ENCODE measurements around the gene NOCT.
A peak's percentile ranks its signal among the peaks of the same experiment; 100 is the strongest.
"Not testable (repeated sequence)": the region's sequence is repeated elsewhere in the genome, so short reads cannot be mapped to it uniquely, and the experiment has no call there.

The NOCT gene

GRCh38 chr4:139011225-139011950, 4.2 kb upstream of the NOCT start:
- no peak for DNase-seq

DNA sequence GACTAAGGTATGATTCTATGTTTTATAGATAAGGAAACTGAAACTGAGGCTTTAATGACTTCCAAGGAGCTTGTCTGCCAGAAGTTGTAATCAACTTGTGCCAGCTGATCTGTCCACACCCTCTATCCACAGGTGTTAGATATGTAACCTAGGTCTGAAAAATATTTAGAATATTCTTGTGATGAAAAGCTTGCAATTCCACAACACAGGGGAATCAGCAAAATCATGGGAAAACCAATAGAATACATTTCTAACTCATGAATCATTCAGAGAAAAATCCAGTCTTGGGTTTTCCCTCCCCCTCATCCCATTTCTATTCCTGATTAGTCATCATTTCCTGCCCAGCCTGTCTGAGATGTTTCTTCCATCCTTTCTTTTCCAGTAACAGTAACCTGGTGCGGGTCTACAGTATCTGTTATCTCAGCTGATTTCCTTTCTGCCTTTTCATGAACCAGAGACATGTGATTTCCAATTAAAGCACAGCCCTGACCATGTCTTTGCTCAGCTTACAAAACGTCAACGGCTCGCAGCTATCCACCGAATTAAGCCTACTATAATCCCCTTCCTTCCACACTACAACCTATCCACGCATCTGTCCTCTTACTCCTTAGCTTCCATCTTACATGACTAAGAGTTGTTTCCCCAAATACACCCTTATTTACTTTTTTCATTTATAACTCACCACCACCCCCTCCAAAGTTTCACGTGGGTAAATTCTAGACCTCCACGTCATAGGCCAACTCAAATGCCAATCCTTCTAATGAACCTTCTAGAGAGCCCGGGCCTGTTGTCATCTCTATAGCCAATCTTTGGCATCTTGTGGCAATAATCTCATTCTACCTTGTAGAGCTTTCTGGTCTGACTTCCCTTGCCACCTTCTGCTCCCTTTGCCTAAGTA, 961 bp upstream of the NOCT start:
- peak in 1 of 5 donors; percentile 28 for DNase-seq

GRCh38 chr4:139015948-139016471, 429 bp downstream of the NOCT start:
- peak in 3 of 5 donors; percentile 21 to 43 (median 29) for DNase-seq

GRCh38 chr4:139017861-139018260, 2.3 kb downstream of the NOCT start:
- no peak for DNase-seq

DNA sequence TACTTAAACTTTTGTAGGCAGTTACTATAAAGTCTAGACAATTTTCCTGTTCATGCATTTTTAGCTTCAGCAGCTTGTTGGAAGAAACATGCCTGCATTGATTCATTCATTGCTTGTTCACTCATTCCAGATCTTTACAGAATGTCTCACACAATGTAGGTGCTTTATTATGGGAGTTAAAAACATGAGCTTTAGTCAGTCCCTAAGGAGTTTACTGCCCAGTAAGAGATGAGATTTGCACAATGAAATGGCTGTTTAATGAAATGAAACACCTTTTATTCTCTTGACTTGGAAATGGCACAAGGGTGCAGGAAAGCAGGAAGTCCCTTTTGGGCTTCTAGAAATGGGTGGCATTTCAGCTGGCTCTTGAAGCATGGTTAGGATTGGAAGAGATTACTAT, 2.9 kb downstream of the NOCT start:
- DNase-seq = no peak

DNA sequence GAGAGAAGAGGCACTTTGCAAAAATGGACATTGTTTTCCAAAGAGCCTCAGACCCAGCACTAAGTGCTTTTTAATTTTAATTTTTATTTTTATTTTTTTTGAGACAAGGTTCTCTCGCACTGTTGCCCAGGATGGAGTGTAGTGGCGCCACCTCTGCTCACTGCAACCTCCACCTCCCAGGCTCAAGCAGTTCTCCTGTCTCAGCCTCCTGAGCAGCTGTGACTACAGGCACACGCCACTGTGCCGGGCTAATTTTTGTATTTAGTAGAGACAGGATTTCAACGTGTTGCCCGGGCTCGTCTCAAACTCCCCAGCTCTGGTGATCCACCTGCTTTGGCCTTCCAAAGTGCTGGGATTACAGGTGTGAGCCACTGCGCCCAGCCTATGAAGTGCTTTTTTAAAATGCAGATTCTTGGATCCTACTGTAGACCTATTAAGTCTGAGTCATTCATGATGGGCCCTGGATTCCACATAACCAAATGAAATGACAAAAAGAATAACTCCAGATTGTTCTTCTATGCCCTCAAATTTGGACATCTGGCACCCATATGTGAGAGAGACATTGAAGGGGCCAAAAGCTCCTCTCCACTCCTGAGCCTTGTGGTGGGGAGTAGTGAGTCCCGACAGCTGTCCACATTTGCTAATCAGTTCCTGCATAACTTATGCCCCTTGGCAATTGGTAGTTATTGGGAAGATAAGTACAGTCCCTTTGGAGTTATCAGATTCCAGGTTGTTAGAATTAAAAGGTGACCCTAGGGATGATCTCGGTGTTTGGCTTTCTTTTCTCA, 3.6 kb downstream of the NOCT start:
- DNase-seq = no peak

GRCh38 chr4:139020384-139020783, 4.8 kb downstream of the NOCT start:
- no peak for DNase-seq

DNA sequence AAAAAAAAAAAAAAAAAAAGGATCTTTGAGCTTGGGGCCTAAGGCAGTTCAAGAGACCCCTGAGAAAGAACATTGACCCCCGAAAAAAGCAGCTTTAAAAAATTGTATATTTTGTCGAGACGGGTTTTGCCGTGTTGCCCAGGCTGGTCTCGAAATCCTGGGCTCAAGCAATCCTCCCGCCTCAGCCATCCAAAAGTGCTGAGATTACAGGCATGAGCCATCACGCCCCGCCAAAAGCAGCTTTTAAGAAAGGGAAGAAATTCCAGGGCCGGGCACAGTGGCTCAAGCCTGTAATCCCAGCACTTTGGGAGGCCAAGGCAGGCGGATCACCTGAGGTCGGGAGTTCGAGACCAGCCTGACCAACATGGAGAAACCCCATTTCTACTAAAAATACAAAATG, 5.5 kb downstream of the NOCT start:
- not testable (repeated sequence) for DNase-seq

GRCh38 chr4:139022835-139023234, 7.3 kb downstream of the NOCT start:
- no peak for DNase-seq

DNA sequence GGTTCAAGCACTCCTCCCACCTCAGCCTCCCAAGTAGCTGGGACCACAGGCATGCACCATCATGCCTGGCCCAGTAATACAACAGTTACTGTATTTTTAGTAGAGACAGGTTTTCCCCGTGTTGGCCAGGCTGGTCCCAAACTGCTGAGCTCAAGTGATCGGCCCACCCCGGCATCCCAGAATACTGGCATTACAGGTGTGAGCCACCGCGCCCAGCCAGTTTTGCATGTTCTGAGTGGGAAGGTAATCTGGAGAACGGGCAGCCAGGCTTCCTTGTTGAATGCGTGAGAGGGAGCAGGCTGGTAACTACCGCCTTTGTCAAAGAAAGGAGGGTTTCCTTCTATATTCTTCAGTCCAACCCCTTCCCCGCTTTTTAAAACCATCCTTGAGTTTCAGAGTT, 9.1 kb downstream of the NOCT start:
- DNase-seq = no peak

GRCh38 chr4:139025841-139026240, 10.3 kb downstream of the NOCT start:
- DNase-seq = no peak

DNA sequence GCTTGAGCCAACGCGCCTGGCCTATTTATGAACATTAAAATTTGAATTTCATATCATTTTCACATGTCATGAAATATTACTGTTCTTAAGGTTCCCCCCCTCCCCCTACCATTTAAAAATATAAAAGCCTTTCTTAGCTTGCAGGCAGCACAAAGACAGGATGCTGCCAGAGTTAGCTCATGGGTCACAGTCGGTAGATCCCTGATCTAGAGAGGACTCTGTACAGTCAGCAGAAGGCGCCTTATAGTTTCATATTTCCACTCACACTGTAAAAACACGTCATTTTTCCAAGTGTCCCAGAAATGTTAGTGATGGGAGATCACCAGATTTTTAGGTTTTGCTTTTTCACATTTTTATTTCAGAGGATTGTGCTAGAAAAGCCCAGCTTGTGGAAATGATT, 12.2 kb downstream of the NOCT start:
- DNase-seq = no peak

GRCh38 chr4:139028191-139028661, 12.6 kb downstream of the NOCT start:
- DNase-seq = no peak

DNA sequence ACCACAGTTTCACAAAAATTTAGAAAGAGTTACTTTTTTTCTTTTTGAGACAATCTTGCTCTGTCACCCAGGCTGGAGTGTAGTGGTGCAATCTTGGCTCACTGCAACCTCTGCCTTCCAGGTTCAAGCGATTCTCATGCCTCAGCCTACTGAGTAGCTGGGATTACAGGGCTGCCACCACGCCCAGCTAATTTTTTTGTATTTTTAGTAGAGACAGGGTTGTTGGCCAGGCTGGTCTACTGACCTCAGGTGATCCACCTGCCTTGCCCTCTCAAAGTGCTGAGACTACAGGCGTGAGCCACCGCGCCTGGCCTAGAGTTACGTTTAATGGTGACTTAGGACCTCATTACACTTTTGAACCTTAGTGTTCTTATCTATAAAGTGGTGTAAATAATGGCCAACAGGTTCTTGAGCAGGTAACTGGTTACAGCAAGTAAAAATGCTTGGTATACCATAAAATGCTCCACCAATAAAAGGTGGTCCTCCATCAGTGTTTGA, 14.3 kb downstream of the NOCT start:
- not testable (repeated sequence) for DNase-seq

GRCh38 chr4:139030614-139031235, 15.1 kb downstream of the NOCT start:
- peak; percentile 44 to 74 (median 61) for DNase-seq

- DNase-seq = no peak
These were observed 20.1 kb downstream of the NOCT start for GRCh38 chr4:139035650-139036049.

DNA sequence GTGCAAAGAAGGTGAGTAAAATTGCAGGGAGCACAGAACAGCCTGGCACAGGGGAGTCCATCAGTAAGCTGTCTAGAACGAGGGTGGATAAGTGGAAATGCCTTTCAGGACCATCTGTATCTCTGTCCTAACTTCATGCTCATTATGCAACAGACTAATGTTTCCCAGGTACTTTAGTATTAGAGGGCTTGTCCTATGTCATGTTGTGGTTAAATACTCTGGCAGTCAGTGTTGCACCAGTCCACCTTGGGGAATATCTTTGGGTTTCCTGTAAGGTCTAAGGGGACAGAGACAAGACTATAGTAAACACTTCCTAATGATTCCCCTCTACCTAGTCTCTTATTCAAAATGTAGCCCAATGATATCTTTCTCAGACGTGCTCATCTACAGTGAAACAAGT, 21.3 kb downstream of the NOCT start:
- no peak for DNase-seq

GRCh38 chr4:139038874-139039443, 23.4 kb downstream of the NOCT start:
- no peak for DNase-seq

- DNase-seq = no peak
These were observed 27.4 kb downstream of the NOCT start for GRCh38 chr4:139042981-139043460.

GRCh38 chr4:139044291-139044690, 28.7 kb downstream of the NOCT start:
- DNase-seq = no peak

GRCh38 chr4:139048026-139048425, 32.4 kb downstream of the NOCT start:
- DNase-seq = no peak

DNA sequence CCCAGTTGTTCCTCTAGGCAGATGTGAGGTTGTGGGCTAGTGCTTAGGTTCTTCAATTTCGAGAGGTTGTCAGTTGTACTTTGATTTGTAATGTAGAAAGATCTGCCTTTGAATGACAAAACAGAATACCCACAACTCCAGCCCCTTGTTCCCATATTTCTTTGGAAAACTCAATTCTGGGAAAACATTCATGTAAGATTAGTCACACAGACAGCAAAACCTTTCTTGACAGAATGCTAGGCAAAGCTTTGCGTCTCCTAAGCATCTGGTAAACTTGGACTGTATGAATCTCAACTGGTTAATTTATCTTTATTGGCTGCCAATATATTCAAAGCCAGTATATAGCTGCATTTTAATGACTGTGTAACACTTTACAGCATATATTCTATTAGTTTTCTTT, 34.9 kb downstream of the NOCT start:
- no peak for DNase-seq
